ENCODE data around the gene SDK2. TPM values are rescaled to one million over a fixed set of nuclear protein-coding genes. Genes with fewer than 3 reads are reported as not detected.

The SDK2 gene
- total RNA-seq, 2 experiments from 2014 or later, result 0.23 to 0.27 TPM

DNA sequence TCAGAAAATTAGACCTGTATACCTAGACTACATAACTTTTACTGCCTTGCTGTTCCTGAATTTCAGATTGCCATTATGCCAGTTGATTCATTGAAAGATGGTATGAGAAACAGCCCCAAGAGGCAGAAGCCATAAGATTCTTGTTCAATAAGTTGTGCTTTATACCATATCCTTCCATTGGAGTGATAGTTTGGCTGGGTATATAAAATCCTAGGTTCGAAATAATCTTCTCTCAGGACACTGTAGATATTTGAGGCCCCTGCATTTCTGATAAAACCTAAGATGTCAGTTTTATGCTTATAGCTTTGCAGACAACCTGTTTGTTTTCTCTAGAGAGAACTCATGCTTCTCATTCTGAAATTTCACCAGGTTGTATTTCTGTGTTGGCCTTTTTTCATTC lies 9.6 kb upstream of the SDK2 start:
- ChIA-PET POLR2A (no interaction called here), CTCF (no interaction called here)

DNA sequence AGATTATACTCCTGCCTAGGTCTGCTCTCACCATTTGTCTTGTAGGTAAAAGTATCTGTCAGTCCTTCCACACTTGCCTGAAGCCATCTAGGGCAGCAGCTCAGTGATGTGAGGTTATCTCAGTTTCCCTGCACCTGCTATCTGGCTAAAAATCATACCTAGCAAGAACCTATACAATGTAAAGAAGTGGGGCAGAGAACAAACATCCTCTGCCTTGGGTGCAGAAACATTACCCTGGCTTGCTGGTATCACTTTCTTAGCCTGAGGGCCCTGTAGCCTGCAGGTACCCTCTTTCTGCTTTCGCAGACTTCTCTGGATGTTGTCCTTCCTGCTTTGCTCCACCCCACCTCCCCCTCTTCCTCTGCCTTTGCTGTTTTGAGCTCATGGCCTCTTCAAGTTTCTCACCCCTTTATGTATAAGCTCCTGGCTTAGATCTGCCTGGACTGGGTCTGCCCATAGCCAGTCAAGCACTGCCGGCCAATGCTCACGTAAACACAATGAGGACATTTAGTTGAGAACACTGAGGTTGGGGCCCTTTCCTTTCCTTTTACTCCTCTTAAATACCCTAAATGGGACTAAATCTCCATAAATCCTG lies 8.7 kb upstream of the SDK2 start:
- ChIA-PET CTCF (no interaction called here), POLR2A (no interaction called here)

GRCh38 chr17:73650617-73651200 lies 6.5 kb upstream of the SDK2 start:
- CTCF ChIA-PET, result no interaction called here
- POLR2A ChIA-PET, result no interaction called here

GRCh38 chr17:73650140-73650539 lies 5.9 kb upstream of the SDK2 start:
- POLR2A ChIA-PET, result no interaction called here
- CTCF ChIA-PET, result no interaction called here

DNA sequence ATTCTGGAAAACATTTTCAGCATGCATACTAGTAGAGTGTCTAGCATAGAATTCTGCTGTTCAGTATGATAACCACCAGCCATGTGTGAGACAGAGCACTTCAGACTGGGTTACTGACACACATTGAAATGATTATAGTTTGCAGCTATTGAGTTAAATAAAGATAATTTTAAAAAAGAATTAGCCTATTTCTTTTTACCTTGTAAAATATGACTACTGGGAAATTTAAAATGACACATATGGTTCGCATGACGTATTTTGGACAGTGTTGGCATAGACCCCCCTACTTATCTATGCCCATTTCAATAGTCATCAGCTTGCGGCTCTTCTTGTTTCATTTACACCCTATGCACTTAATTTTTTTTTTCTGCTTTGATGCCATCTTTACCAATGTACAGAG lies 4.7 kb upstream of the SDK2 start:
- ChIA-PET POLR2A (no interaction called here), CTCF (no interaction called here)

- ChIA-PET POLR2A (no interaction called here), CTCF (no interaction called here)
Measured at GRCh38 chr17:73648543-73648820, 4.2 kb upstream of the SDK2 start.

DNA sequence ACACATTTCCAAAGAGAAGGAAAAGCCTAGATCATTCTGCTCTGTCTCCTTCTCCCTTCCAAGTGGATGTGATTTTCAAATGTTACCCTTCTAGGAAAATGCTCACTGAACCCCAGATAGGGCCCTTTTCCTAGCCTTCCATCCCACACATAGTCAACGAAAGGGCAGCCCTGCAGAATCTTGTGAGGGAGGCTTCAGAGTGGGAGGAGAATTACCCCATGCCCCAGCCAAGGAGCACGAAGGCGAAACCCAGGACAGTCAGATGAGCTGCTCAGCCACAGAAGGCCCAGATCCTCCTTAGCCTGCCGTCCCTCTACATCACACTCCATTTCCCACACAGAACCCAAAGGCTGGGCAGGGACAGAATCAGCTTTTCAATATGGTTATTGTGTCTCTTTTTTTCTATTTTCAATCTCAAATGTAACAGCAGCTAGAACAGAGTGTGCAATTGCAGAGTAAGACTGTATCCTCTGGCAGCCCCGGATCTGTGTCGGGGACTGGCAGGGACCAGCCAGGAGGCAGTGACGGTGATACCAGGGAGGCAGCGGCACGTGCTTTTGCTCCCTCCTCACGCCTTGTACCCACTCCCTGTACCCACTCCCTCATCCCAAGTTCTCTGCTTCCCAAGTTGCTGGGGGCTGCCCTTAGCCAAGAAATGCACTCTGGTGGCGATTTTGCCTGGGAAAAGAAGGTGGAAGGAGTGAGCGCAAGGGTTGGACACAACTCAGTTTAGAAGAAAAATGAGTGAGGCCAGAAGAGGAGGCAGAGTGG lies 3.7 kb upstream of the SDK2 start:
- ChIA-PET POLR2A (no interaction called here), CTCF (no interaction called here)

- CTCF ChIA-PET, result interaction anchor here (0.6 kb wide), 1 partner anchor 880 kb away, joined by 3 read pairs; no protein-coding TSS in a partner anchor
Measured at GRCh38 chr17:73647301-73647695, 3.1 kb upstream of the SDK2 start.

GRCh38 chr17:73646409-73647300 lies 2.4 kb upstream of the SDK2 start:
- CTCF ChIA-PET, result interaction anchor here (0.6 kb wide), 1 partner anchor 879 kb away, joined by 3 read pairs; no protein-coding TSS in a partner anchor
- POLR2A ChIA-PET, result no interaction called here

More at GRCh38 chr17:73647301-73647695, 3.1 kb upstream of the SDK2 start:
- POLR2A ChIA-PET, result no interaction called here

DNA sequence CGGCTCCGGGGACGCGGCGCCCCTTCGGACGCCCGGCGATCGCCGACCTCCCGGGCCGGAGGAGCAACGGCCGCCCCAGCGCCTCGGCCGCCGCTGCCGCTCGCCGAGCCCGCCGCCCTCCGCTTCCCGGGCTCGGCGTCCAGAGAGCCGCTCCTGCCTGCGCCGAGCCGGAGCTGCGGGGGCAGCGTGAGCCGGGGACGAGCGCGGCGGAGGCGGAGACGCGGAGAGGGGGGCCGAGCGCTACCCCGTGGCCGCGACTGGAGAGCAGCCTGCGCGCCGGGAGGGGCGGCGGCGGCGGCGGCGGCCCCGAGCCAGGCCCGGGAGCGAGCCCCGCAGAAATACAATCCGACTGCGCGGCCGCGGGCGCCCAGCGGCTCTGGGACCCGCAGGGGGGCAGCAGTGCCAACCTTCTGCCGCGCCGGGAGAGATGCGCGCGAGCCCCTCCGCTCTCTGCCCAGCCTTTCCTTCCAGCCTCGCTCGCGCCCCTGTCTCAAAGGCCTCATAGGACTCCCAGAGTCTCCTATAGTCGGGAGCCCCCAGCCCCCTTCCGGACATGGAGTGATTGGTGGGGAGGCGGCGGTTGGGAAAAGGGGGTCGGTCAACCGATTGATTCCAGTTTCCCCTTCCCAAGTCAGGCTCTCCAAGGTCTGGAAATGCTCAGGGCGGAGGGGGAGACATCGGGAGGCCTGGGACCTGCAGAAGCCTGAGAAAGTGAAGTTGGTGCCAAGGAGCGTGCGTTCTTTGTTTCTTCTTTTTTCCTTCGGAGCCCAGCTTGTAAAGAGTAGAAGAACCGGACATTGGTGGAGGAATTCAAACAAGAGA lies 1.0 kb upstream of the SDK2 start:
- POLR2A ChIA-PET, result no interaction called here
- CTCF ChIA-PET, result no interaction called here

- ChIA-PET POLR2A (no interaction called here), CTCF (no interaction called here)
Measured at GRCh38 chr17:73643852-73644144, 447 bp downstream of the SDK2 start.

DNA sequence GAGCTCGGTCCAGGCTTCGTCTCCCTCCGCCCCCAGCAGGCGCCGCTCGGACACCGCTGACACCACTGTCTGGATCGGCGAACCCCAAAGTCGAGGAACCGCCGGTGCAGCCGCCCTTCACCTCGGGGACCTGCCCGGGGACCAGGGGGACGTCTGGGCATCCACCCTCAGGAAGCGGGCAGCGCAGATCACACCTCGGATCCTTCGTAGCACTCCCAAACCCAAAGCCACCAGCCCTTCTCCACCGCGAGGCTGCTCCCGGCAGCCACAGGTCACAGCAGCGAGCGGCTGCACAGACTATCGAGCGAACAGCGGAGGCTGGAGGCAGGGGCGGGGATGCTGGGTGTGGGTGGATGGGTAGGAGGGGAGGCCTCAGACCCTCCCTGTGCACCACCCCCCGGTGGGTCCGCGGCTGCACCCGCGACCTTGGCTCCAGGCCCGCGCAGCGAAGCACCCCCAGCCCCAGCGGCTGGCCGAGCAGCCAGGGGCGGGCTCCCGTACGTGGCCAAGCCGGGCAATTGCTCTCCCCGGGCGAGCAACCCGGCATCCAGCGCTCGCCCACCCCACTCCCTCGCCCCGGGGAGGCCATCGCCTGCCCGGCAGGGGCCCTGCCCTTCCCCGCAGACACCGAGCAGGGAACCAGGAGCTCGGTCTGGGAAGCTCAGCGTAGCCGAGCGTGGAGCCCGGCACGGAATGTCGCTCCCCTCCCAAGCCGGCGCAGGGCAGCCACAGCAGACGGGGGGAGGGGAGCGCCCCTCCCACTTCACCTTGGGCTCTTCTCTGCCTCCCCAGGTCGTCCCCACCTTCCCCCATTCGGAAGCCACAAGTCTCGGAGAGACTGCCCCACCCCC lies 1.0 kb downstream of the SDK2 start:
- ChIA-PET CTCF (no interaction called here), POLR2A (no interaction called here)

DNA sequence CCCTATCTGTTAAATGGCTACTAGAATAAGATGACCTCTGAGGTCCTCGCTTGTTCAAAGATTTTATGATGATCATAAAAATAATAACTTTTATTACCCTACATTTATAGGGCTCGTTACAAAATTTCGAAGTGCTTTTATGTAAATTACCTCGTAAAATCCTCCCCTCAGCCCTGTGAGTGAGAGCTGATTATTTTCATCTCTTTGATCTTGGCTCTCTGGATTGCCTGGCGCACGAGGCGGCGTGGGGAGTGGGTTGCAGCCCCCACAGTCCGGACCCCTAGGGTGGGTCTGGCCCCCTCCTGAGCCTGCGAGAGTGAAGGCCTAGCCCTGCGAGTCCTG lies 1.6 kb downstream of the SDK2 start:
- CTCF ChIA-PET, result no interaction called here
- POLR2A ChIA-PET, result no interaction called here

GRCh38 chr17:73641826-73642600 lies 2.2 kb downstream of the SDK2 start:
- ChIA-PET POLR2A (no interaction called here), CTCF (no interaction called here)

DNA sequence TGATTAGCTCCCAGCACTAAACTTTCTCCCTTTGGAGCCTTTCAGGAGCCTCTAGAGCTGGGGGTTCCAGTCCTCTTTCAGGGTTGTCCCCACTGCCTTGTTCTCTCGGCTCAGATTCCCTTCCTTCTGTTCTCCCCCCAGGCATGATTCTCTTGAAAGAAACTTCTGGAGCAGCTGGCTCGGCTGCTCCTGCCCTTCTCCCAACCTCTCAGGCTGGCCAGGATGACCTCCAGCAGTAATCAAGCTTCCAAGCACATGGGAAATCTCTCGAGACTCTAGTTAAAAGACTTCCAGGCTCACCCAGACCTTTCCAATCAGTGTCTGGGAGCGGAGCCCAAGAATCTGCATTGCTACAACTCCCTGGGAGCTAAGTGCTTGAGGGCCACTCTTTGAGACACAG lies 3.6 kb downstream of the SDK2 start:
- ChIA-PET POLR2A (no interaction called here), CTCF (no interaction called here)

DNA sequence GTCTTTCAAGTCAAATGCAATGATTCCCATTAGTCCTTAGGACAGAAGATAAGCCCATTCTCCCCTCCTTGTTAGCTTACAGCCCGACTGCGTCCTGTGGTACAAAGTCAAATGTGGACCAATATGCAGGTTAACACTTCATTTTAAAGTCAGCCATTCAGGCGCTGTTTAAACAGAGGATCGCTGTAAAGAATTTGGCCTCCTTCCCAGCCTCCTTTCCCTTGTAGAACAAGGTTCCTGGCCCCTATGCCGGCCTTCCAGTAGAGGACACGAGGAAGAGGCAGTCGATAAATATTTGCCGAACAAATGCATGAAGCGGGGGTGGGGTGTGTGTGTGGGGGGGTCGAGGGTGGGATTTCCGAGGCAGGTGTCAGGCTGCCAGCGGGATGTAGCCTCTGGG lies 4.3 kb downstream of the SDK2 start:
- CTCF ChIA-PET, result no interaction called here
- POLR2A ChIA-PET, result no interaction called here

- ChIA-PET CTCF (no interaction called here), POLR2A (no interaction called here)
Measured at GRCh38 chr17:73639322-73639721, 4.9 kb downstream of the SDK2 start.

GRCh38 chr17:73638556-73638955 lies 5.7 kb downstream of the SDK2 start:
- ChIA-PET POLR2A (no interaction called here), CTCF (no interaction called here)

GRCh38 chr17:73637866-73638265 lies 6.4 kb downstream of the SDK2 start:
- CTCF ChIA-PET, result no interaction called here
- POLR2A ChIA-PET, result no interaction called here

All from activated CD8-positive, alpha-beta memory T cell treated with anti-CD3 and anti-CD28 coated beads for 36 hours (primary cell).